Gastrocnemius medialis (tissue), 4 donors: ENCODE data around the gene CADM2.

Experiments
- POLR2A ChIP-seq, 2 donors: fragments of 450-650 bp; IDR thresholded peaks; one replicate each; pipeline ENCODE4 v1.6.1; 2017; ENCODE audit warnings: antibody characterized with exemption in 2 of 2, mild to moderate bottlenecking in 2 of 2, moderate library complexity in 2 of 2
- TF ChIP-seq, protein P1 (sequence below), 5 experiments: fragments of 450-650 bp in 3 of 5; fragments of 200-600 bp in 2 of 5; sonication (generic) in 2 of 5; IDR thresholded peaks in 4 of 5; conservative IDR thresholded peaks in 1 of 5; 1 replicate in 4 of 5; 2 replicates in 1 of 5; pipeline ENCODE4 v1.5.1; 2016 to 2019; ENCODE audit warnings: antibody characterized with exemption in 5 of 5, mild to moderate bottlenecking in 3 of 5, moderate library complexity in 3 of 5

DNA sequence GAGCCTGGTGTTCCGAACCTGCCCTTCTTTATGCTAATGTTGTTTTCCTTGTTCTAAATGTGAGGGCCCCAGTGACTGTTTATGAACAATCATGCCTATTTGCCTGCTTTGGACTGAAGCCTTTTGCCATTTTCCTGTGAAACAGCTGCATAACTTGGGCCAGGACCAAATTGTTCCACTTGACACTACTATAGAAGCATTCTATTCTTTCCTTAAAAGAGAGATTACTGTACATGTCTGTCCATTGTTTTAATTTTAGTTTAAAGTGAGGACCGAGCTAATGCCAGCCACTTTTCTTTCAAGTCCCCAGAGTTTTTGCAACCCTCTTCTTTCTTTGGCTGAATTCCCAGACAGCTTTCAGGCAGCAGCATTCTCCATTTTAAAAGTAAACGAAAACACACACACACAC lies 980.3 kb downstream of the CADM2 start:
- TF ChIP-seq, protein P1, sequence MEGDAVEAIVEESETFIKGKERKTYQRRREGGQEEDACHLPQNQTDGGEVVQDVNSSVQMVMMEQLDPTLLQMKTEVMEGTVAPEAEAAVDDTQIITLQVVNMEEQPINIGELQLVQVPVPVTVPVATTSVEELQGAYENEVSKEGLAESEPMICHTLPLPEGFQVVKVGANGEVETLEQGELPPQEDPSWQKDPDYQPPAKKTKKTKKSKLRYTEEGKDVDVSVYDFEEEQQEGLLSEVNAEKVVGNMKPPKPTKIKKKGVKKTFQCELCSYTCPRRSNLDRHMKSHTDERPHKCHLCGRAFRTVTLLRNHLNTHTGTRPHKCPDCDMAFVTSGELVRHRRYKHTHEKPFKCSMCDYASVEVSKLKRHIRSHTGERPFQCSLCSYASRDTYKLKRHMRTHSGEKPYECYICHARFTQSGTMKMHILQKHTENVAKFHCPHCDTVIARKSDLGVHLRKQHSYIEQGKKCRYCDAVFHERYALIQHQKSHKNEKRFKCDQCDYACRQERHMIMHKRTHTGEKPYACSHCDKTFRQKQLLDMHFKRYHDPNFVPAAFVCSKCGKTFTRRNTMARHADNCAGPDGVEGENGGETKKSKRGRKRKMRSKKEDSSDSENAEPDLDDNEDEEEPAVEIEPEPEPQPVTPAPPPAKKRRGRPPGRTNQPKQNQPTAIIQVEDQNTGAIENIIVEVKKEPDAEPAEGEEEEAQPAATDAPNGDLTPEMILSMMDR (IDR thresholded peaks at IDR 0.05 in 4 of 5, conservative IDR thresholded peaks at IDR 0.05 in 1 of 5) = no peak
- no peak for TF ChIP-seq POLR2A (IDR thresholded peaks at IDR 0.05)
